Left cardiac atrium (tissue), 4 donors: ENCODE results near the gene LOX. TPM values are rescaled to one million over a fixed set of nuclear protein-coding genes. Genes with fewer than 3 reads are reported as not detected.

Experiments used
- ATAC-seq, 2 donors: fragments of 200-7000 bp; cut with Tn5 transposase; one replicate each; pipeline ENCODE4 v1.9.1; 2020; ENCODE audit warnings: mild to moderate bottlenecking in 2 of 2, moderate library complexity in 2 of 2
- DNase-seq: peaks from one replicate; pipeline ENCODE4 v3.0.0-alpha.2; 2020
- intact Hi-C, 2 donors: fragments of 100-400 bp; cut with DNase I; formaldehyde crosslinking; loops; one replicate each; pipeline versions ENCODE4 v1.14.1 to v1.15.1; 2022 to 2023
- total RNA-seq, 2 donors: library from RNA; stranded (reverse); fragmentation: NEBNext Ultra II Directional; extraction: Animal tissue kit (Norgen Biotek cat#: 25700); gene quantifications; one replicate each; pipeline ENCODE4 v1.2.1, GENCODE V29; 2021
- donor health status: DM: no; HTN: yes; CAD: no.
- donor health status: DM: no; HTN: yes; CAD: no; lungs with severe emphysema.
- donor health status: DM: yes; HTN: yes; CAD: no.
- donor health status: Dilated cardiomyopathy.

Gene LOX
- total RNA-seq, 2 donors from 2014 or later: 19.2 to 25.2 TPM

- intact Hi-C loops: no loop called here
- ATAC-seq (no peak), DNase-seq (no peak)
These were observed 13.1 kb downstream of the LOX start for GRCh38 chr5:122064992-122065391.

DNA sequence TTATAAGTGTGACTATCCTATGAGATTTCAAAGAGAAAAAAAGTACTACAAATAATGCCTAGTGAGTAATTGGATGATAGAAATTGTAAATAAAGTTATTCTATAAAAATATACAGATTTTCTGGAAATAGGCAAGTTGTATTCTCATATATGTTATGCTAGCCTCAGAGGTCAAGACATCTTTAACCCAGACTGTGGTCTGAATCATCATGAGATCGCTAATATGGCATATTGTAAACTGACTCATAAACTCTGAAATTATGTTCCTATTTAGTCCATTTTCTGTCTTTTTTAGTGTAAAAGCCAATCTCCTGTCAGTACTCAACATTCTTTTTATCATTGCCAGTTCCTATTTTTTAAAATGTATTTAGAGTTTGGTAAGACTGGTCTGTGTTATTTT, 14.2 kb downstream of the LOX start:
- DNase-seq: no peak
- no peak for ATAC-seq
- intact Hi-C loops: no loop called here

GRCh38 chr5:122062205-122062604, 15.9 kb downstream of the LOX start:
- no peak for DNase-seq
- intact Hi-C loops: no loop called here
- no peak for ATAC-seq

- intact Hi-C loops: no loop called here
- DNase-seq: no peak
- ATAC-seq: no peak
These were observed 21.1 kb downstream of the LOX start for GRCh38 chr5:122056913-122057312.

DNA sequence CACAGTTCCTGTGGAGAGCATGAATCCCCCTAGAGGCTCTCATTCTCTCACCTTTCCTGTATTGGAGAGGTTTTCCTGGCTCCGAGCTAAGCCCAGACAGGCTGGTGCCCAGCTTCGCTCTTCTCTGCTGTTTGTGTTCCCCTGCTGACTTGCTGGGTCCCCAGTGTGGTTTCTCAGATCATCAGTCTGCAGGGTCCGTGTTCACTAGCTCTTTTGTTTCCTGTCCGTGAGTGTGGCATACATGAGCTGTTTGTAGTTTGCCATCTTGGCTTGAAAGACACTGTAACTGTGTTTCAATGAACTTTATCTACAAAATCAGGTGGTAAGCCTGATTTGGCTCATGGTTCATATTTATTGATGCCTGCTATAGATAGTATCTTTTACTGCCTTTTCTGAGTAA, 23.8 kb downstream of the LOX start:
- DNase-seq: no peak
- intact Hi-C loops: no loop called here
- no peak for ATAC-seq

DNA sequence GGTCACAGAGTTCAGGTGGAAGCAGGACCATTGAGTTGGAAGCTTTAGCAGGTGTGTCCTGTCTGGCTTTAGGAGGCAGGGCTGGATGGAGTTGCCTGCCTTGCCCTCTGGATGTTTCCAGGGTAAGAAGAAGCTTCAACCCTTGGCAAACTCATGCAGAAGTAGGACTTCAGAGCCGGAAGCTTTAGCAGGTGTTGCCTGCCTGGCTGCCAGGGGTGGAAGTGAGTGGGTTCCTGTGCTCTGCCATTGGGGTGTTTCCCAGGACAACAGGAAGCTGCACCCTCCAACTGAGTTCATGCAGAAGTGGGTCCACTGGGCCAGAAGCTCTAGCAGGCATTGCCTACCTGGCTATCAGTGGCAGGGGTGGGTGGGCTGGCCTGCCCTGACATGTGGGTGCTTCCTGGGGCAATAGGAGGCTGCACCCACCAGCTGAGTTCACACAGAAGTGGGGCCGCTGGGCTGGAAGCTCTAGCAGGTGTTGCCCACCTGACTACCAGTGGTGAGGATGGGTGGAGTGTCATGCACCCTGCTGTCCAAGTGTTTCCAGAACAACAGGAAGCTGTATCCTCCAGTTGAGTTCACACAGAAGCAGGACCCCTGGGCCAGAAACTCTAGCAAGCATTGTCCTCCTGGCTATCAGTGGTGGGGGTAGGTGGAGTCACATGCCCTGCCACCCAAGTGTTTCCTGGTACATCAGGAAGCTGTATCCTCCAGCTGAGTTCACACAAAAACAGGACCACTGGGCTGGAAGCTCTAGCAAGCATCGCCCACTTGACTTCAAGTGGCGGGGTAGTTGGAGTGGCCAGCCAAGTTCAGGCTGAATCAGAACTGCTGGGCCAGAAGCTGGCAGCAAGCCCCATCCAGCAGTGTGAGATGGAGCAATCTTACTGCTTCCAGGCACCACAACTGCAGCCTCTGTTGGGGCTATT, 24.6 kb downstream of the LOX start:
- DNase-seq: peak; percentile 40
- ATAC-seq: peak in 1 of 2 donors; percentile 76
- intact Hi-C loops: no loop called here

DNA sequence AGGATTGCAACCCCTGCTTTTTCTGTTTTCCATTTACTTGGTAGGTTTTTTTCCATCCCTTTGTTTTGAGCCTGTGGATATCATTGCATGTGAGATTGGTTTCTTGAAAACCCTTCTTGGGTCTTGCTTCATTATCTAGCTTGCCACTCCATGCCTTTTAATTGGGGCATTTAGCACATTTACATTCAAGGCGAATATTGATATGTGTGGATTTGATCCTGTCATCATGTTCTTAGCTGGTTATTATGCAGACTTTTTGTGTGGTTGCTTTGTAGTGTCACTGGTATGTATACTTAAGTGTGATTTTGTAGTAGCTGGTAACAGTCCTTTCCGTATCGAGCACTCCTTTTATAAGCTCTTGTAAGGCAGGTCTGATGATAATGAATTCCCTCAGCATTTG, 26.5 kb downstream of the LOX start:
- intact Hi-C loops: no loop called here
- DNase-seq (no peak), ATAC-seq (no peak)

GRCh38 chr5:122050959-122051358, 27.1 kb downstream of the LOX start:
- ATAC-seq (no peak), DNase-seq (no peak)
- intact Hi-C loops: no loop called here

GRCh38 chr5:122040636-122041302, 37.3 kb downstream of the LOX start:
- ATAC-seq (no peak), DNase-seq (no peak)
- intact Hi-C loops: no loop called here

GRCh38 chr5:122036326-122036725, 41.7 kb downstream of the LOX start:
- DNase-seq (no peak), ATAC-seq (no peak)
- intact Hi-C loops: no loop called here

DNA sequence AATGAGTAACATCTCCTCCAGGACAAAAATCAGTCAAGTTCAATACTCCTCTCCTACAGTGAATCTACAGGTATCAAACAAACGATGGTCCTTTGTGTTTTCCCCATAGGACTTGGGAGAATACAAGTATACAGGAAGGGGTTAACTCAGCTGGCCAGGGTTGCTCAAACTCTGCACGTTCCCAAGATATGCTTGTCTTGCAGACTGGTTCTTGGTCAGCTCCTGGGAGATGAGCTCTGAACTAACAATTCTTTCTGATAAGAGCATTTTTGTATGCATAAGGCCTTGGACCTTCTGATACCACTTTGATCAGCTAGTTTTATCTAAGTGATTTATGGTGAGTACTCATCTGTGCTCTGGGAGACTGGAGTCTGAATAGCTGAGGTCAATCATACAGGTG, 42.1 kb downstream of the LOX start:
- no peak for DNase-seq
- intact Hi-C loops: no loop called here
- ATAC-seq: no peak

DNA sequence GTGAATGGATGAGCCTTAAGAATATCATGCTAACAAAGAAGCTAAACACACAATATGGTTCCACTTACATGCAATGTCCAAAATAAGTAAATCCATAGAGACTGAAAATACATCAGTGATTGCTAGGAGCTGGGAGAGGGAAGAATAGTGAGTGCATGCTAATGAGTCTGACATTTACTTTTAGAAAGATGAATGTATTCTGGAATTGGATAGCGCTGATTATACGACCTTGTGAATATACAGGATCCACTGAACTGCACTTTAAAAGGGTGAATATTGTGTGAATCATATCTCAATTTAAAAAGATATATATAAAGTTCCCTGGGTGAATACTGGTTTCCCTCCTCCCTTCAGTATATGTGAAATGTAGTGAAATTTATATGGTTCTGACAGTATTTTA, 46.2 kb downstream of the LOX start:
- intact Hi-C loops: no loop called here
- ATAC-seq (no peak), DNase-seq (no peak)

DNA sequence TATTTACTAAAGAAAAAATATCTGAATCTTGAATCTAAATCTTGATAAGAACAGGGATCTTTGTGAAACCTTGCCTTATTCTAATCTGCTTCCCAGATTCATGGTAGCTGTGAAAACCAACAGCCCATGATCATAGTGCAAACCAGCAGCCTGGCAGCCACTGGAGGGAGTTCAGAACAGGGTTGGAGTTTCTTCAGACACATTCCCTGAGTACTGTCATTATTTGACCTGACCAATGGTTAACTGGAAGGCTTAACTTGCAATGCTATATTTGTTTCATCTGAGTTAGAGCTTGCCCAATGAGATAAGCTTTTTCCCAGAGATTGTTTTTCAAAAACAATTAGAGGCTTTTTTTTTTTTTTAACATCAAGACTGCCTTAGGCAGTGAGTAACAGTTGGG, 47.8 kb downstream of the LOX start:
- intact Hi-C loops: no loop called here
- DNase-seq (no peak), ATAC-seq (no peak)

- intact Hi-C loops: no loop called here
- DNase-seq (no peak), ATAC-seq (no peak)
These were observed 48.2 kb downstream of the LOX start for GRCh38 chr5:122029818-122030217.

GRCh38 chr5:122022966-122023365, 55.1 kb downstream of the LOX start:
- DNase-seq: no peak
- intact Hi-C loops: no loop called here
- no peak for ATAC-seq

- intact Hi-C loops: no loop called here
- ATAC-seq: no peak
These were observed 58.0 kb downstream of the LOX start for GRCh38 chr5:122019919-122020590.

GRCh38 chr5:122015471-122015870, 62.6 kb downstream of the LOX start:
- ATAC-seq: no peak

More at GRCh38 chr5:122019919-122020590, 58.0 kb downstream of the LOX start:
- DNase-seq: no peak

DNA sequence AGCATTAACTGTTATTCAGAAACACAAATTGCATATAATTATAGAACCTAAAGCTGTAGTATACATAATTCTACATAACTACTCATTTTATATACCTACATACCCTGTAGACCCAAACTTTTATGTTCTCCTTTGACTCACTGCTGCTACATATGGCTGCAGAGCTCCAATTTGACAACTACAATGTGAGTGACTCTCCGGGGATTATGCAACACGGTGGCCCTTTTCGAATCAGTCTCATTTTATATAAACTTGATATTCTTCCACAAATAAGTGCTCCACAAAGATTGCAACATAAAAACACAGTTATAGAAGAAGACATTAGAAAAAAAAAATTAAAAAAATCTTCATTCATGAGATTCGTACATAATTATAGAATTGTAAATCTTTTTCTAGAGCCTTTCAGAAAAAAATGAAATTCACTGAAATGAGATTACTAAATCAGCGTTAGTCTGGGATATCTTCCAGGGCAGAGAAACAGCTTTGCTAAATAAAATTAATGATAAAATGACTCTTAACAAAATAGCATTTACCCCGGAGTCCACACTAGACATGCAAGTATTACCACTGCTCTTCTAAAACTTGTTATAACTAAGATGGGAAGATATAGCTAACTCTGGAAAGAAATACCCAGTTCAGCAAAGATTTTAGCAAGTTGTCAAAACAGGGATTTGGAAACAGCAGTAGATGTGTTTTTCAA, 63.7 kb downstream of the LOX start:
- DNase-seq: no peak
- intact Hi-C loops: no loop called here
- peak in 1 of 2 donors; percentile 38 for ATAC-seq

More at GRCh38 chr5:122015471-122015870, 62.6 kb downstream of the LOX start:
- DNase-seq: no peak
- intact Hi-C loops: no loop called here
